IPS-15b (cell line): Measurements from ENCODE around the gene ERVK3-1.

Source experiments
- H3K27me3 ChIP-seq: one replicate; pipeline ENCODE4 v1.6.1; 2013; ENCODE audit warnings: low read length; ENCODE audit not compliant: control insufficient read depth, insufficient read depth
- H3K36me3 ChIP-seq: one replicate; pipeline ENCODE4 v1.6.1; 2013; ENCODE audit warnings: low read length; ENCODE audit not compliant: control insufficient read depth, insufficient read depth
- H3K4me1 ChIP-seq: one replicate; pipeline ENCODE4 v1.6.1; 2013; ENCODE audit warnings: mild to moderate bottlenecking, low read length; ENCODE audit not compliant: control insufficient read depth, insufficient read depth
- H3K4me3 ChIP-seq: one replicate; pipeline ENCODE4 v1.5.1; 2013; ENCODE audit warnings: low read depth, low read length
- H3K9ac ChIP-seq: one replicate; pipeline ENCODE4 v1.6.1; 2013; ENCODE audit warnings: low read depth, mild to moderate bottlenecking, low read length
- H3K9me3 ChIP-seq: one replicate; pipeline ENCODE4 v1.6.1; 2013; ENCODE audit warnings: mild to moderate bottlenecking, low read length; ENCODE audit not compliant: control insufficient read depth, insufficient read depth

Gene ERVK3-1

GRCh38 chr19:58350001-58350861 lies 45.1 kb downstream of the ERVK3-1 start:
- peaks cover 7% of the 10 kb centered on the region for H3K27me3 ChIP-seq
- H3K9ac ChIP-seq: no peak overlapping the region
- peaks cover 3% of the 10 kb centered on the region for H3K36me3 ChIP-seq
- H3K9me3 ChIP-seq: no peaks in the 10 kb centered on the region
- H3K4me3 ChIP-seq: no peak overlapping the region
- no peaks in the 10 kb centered on the region for H3K4me1 ChIP-seq

- H3K9ac ChIP-seq: no peak overlapping the region
- peaks cover 7% of the 10 kb centered on the region for H3K27me3 ChIP-seq
- peaks cover 3% of the 10 kb centered on the region for H3K36me3 ChIP-seq
- H3K9me3 ChIP-seq: no peaks in the 10 kb centered on the region
- H3K4me1 ChIP-seq: no peaks in the 10 kb centered on the region
- H3K4me3 ChIP-seq: no peak overlapping the region
Observed at GRCh38 chr19:58350871-58351557, 45.8 kb downstream of the ERVK3-1 start.

GRCh38 chr19:58351558-58351878 lies 46.3 kb downstream of the ERVK3-1 start:
- H3K9ac ChIP-seq: no peak overlapping the region
- peaks cover 3% of the 10 kb centered on the region for H3K36me3 ChIP-seq
- no peaks in the 10 kb centered on the region for H3K4me1 ChIP-seq
- no peaks in the 10 kb centered on the region for H3K9me3 ChIP-seq
- peaks cover 6% of the 10 kb centered on the region for H3K27me3 ChIP-seq
- no peak overlapping the region for H3K4me3 ChIP-seq

- Histone ChIP-seq H3K9me3 (no peaks in the 10 kb centered on the region), H3K27me3 (no peaks in the 10 kb centered on the region), H3K4me1 (no peaks in the 10 kb centered on the region), H3K9ac (no peak overlapping the region), H3K4me3 (no peak overlapping the region), H3K36me3 (peaks cover 3% of the 10 kb centered on the region)
Observed at GRCh38 chr19:58351990-58352755, 47.0 kb downstream of the ERVK3-1 start.

GRCh38 chr19:58352760-58353671 lies 47.8 kb downstream of the ERVK3-1 start, which contains the start of gene A1BG:
A1BG (minus strand) TSS chr19:58353492; CDS start chr19:58353437, 55 bp downstream.
- no peaks in the 10 kb centered on the region for H3K9me3 ChIP-seq
- H3K4me3 ChIP-seq: no peak within 1 kb of the TSS
- no peaks in the 10 kb centered on the region for H3K4me1 ChIP-seq
- no peaks in the 10 kb centered on the region for H3K27me3 ChIP-seq
- H3K36me3 ChIP-seq: peaks cover 3% of the 10 kb centered on the region
- H3K9ac ChIP-seq: no peak within 1 kb of the TSS

- Histone ChIP-seq H3K9me3 (no peaks in the 10 kb centered on the region), H3K4me3 (no peak overlapping the region), H3K4me1 (no peaks in the 10 kb centered on the region), H3K36me3 (peaks cover 3% of the 10 kb centered on the region), H3K27me3 (no peaks in the 10 kb centered on the region), H3K9ac (no peak overlapping the region)
Observed at GRCh38 chr19:58353717-58354477, 48.7 kb downstream of the ERVK3-1 start.

- H3K9ac ChIP-seq: no peak overlapping the region
- H3K9me3 ChIP-seq: no peaks in the 10 kb centered on the region
- H3K27me3 ChIP-seq: no peaks in the 10 kb centered on the region
- H3K36me3 ChIP-seq: peaks cover 3% of the 10 kb centered on the region
- no peaks in the 10 kb centered on the region for H3K4me1 ChIP-seq
- no peak overlapping the region for H3K4me3 ChIP-seq
Observed at GRCh38 chr19:58354478-58355030, 49.4 kb downstream of the ERVK3-1 start.

- no peaks in the 10 kb centered on the region for H3K27me3 ChIP-seq
- no peak overlapping the region for H3K9ac ChIP-seq
- H3K36me3 ChIP-seq: peaks cover 3% of the 10 kb centered on the region
- no peaks in the 10 kb centered on the region for H3K9me3 ChIP-seq
- no peak overlapping the region for H3K4me3 ChIP-seq
- no peaks in the 10 kb centered on the region for H3K4me1 ChIP-seq
Observed at GRCh38 chr19:58355215-58355796, 50.1 kb downstream of the ERVK3-1 start.

GRCh38 chr19:58355908-58356765 lies 51.0 kb downstream of the ERVK3-1 start:
- H3K27me3 ChIP-seq: no peaks in the 10 kb centered on the region
- peaks cover 3% of the 10 kb centered on the region for H3K36me3 ChIP-seq
- no peaks in the 10 kb centered on the region for H3K4me1 ChIP-seq
- no peak overlapping the region for H3K4me3 ChIP-seq
- H3K9ac ChIP-seq: no peak overlapping the region
- H3K9me3 ChIP-seq: no peaks in the 10 kb centered on the region
